Peyer's patch (tissue), 4 donors: ENCODE measurements around the gene APOBEC3F.

Experiments
- POLR2A ChIP-seq, 2 donors: fragments of 450-650 bp; IDR thresholded peaks; one replicate each; pipeline ENCODE4 v1.5.1; 2017; ENCODE audit warnings: antibody characterized with exemption in 2 of 2, mild to moderate bottlenecking in 2 of 2, moderate library complexity in 2 of 2
- TF ChIP-seq, protein P1 (sequence below), 6 experiments: fragments of 450-650 bp in 4 of 6; fragments of 200-600 bp in 2 of 6; sonication (generic) in 1 of 6; IDR thresholded peaks; one replicate each; pipeline ENCODE4 v1.5.1; 2017 to 2019; ENCODE audit warnings: antibody characterized with exemption in 6 of 6, mild to moderate bottlenecking in 3 of 6, moderate library complexity in 1 of 6

- TF ChIP-seq, protein P1, sequence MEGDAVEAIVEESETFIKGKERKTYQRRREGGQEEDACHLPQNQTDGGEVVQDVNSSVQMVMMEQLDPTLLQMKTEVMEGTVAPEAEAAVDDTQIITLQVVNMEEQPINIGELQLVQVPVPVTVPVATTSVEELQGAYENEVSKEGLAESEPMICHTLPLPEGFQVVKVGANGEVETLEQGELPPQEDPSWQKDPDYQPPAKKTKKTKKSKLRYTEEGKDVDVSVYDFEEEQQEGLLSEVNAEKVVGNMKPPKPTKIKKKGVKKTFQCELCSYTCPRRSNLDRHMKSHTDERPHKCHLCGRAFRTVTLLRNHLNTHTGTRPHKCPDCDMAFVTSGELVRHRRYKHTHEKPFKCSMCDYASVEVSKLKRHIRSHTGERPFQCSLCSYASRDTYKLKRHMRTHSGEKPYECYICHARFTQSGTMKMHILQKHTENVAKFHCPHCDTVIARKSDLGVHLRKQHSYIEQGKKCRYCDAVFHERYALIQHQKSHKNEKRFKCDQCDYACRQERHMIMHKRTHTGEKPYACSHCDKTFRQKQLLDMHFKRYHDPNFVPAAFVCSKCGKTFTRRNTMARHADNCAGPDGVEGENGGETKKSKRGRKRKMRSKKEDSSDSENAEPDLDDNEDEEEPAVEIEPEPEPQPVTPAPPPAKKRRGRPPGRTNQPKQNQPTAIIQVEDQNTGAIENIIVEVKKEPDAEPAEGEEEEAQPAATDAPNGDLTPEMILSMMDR (IDR thresholded peaks at IDR 0.05), result peak in 1 of 6 experiments; percentile 12
- TF ChIP-seq POLR2A (IDR thresholded peaks at IDR 0.05), result no peak
These were observed 27.5 kb downstream of the APOBEC3F start for GRCh38 chr22:39068033-39068785.
